GM23248 (cell line): ENCODE data around the gene CMIP.

Source experiments
- EZH2 ChIP-seq: fragments of 200-600 bp; sonication (generic); IDR thresholded peaks from 2 replicates; pipeline ENCODE4 v1.6.1; 2018; ENCODE audit warnings: antibody characterized with exemption, mild to moderate bottlenecking; ENCODE audit not compliant: insufficient read depth, poor library complexity, severe bottlenecking
- EZH2phosphoT487 ChIP-seq: fragments of 200-600 bp; sonication (generic); IDR thresholded peaks from 2 replicates; pipeline ENCODE4 v1.6.1; 2018; ENCODE audit warnings: antibody characterized with exemption, moderate library complexity, mild to moderate bottlenecking, low read depth; ENCODE audit not compliant: insufficient read depth

- TF ChIP-seq EZH2 (no peak), EZH2phosphoT487 (no peak)
Observed at GRCh38 chr16:81547939-81548216, 103.3 kb downstream of the CMIP start.
